Vagina (tissue), 2 donors: ENCODE data around the gene CYRIA. TPM values are rescaled to one million over a fixed set of nuclear protein-coding genes. Genes with fewer than 3 reads are reported as not detected.

Experiments used
- DNase-seq, 2 donors: peaks; one replicate each; pipeline ENCODE4 v3.0.0-alpha.2; 2017; ENCODE audit errors: extremely low spot score in 2 of 2
- H3K27ac ChIP-seq: fragments of 200-600 bp; sonication (generic); one replicate; pipeline ENCODE4 v1.5.1; 2019
- H3K27me3 ChIP-seq: fragments of 200-600 bp; sonication (generic); one replicate; pipeline ENCODE4 v1.5.1; 2019
- H3K36me3 ChIP-seq, 2 donors: fragments of 200-600 bp; sonication (generic); one replicate each; pipeline ENCODE4 v1.5.1; 2017 to 2019
- H3K4me1 ChIP-seq: fragments of 200-600 bp; sonication (generic); one replicate; pipeline ENCODE4 v1.5.1; 2019
- H3K4me3 ChIP-seq, 2 donors: fragments of 200-600 bp; sonication (generic); 1 replicate in 1 of 2; 2 replicates in 1 of 2; pipeline ENCODE4 v1.5.1; 2016 to 2019
- H3K9me3 ChIP-seq: fragments of 200-600 bp; sonication (generic); one replicate; pipeline ENCODE4 v1.5.1; 2019
- CTCF ChIP-seq, 3 experiments: fragments of 450-650 bp in 2 of 3; fragments of 200-600 bp in 1 of 3; sonication (generic) in 1 of 3; IDR thresholded peaks; one replicate each; pipeline ENCODE4 v1.5.1; 2017 to 2019; ENCODE audit warnings: antibody characterized with exemption in 3 of 3, mild to moderate bottlenecking in 2 of 3, moderate library complexity in 2 of 3
- POLR2A ChIP-seq, 2 donors: fragments of 450-650 bp; IDR thresholded peaks; one replicate each; pipeline ENCODE4 v1.6.1; 2017; ENCODE audit warnings: antibody characterized with exemption in 2 of 2, mild to moderate bottlenecking in 2 of 2, moderate library complexity in 2 of 2
- POLR2AphosphoS5 ChIP-seq, 2 donors: sonication (generic); formaldehyde crosslinking; IDR thresholded peaks; one replicate each; pipeline ENCODE4 v1.9.0; 2017; ENCODE audit warnings: antibody characterized with exemption in 2 of 2, mild to moderate bottlenecking in 2 of 2, low read depth in 1 of 2; ENCODE audit not compliant: insufficient read depth in 1 of 2
- intact Hi-C: fragments of 100-400 bp; cut with DNase I; formaldehyde crosslinking; loops from one replicate; pipeline ENCODE4 v1.15.1; 2023
- total RNA-seq: library from RNA; depleted of rRNA; stranded (reverse); fragments of >200 nt; gene quantifications from one replicate; pipeline ENCODE4 v1.2.3, GENCODE V29; 2016

CYRIA gene
- total RNA-seq, 1 donor from 2014 or later, result 12.5 TPM

- H3K4me3 ChIP-seq, result no peak overlapping the region
- H3K9me3 ChIP-seq, result no peaks in the 10 kb centered on the region
- H3K36me3 ChIP-seq, result no peaks in the 10 kb centered on the region
- no peak overlapping the region for H3K27ac ChIP-seq
- TF ChIP-seq POLR2AphosphoS5 (IDR thresholded peaks at IDR 0.05; ENCODE audit: insufficient read depth in 1 of 2, low read depth in 1 of 2) (no peak), CTCF (IDR thresholded peaks at IDR 0.05) (no peak), POLR2A (IDR thresholded peaks at IDR 0.05) (no peak)
- no peaks in the 10 kb centered on the region for H3K27me3 ChIP-seq
- intact Hi-C loops, result no loop called here
- H3K4me1 ChIP-seq, result no peaks in the 10 kb centered on the region
- no peak for DNase-seq
Measured at GRCh38 chr2:16700551-16701259, 35.1 kb upstream of the CYRIA start.

GRCh38 chr2:16693854-16694253, 28.2 kb upstream of the CYRIA start:
- TF ChIP-seq POLR2AphosphoS5 (IDR thresholded peaks at IDR 0.05; ENCODE audit: insufficient read depth in 1 of 2, low read depth in 1 of 2) (no peak), POLR2A (IDR thresholded peaks at IDR 0.05) (no peak), CTCF (IDR thresholded peaks at IDR 0.05) (no peak)
- no peaks in the 10 kb centered on the region for H3K36me3 ChIP-seq
- no peak overlapping the region for H3K4me3 ChIP-seq
- DNase-seq, result no peak
- no peaks in the 10 kb centered on the region for H3K27me3 ChIP-seq
- no peaks in the 10 kb centered on the region for H3K4me1 ChIP-seq
- H3K9me3 ChIP-seq, result no peaks in the 10 kb centered on the region
- no peak overlapping the region for H3K27ac ChIP-seq
- intact Hi-C loops, result no loop called here

GRCh38 chr2:16691261-16691660, 25.6 kb upstream of the CYRIA start:
- no peaks in the 10 kb centered on the region for H3K27me3 ChIP-seq
- DNase-seq, result no peak
- H3K4me1 ChIP-seq, result no peaks in the 10 kb centered on the region
- no peak overlapping the region for H3K4me3 ChIP-seq
- intact Hi-C loops, result no loop called here
- H3K9me3 ChIP-seq, result no peaks in the 10 kb centered on the region
- no peak overlapping the region for H3K27ac ChIP-seq
- H3K36me3 ChIP-seq, result no peaks in the 10 kb centered on the region
- TF ChIP-seq CTCF (IDR thresholded peaks at IDR 0.05) (no peak), POLR2A (IDR thresholded peaks at IDR 0.05) (no peak), POLR2AphosphoS5 (IDR thresholded peaks at IDR 0.05; ENCODE audit: insufficient read depth in 1 of 2, low read depth in 1 of 2) (no peak)

- TF ChIP-seq CTCF (IDR thresholded peaks at IDR 0.05) (no peak), POLR2AphosphoS5 (IDR thresholded peaks at IDR 0.05; ENCODE audit: insufficient read depth in 1 of 2, low read depth in 1 of 2) (no peak), POLR2A (IDR thresholded peaks at IDR 0.05) (no peak)
- no peak overlapping the region for H3K27ac ChIP-seq
- H3K27me3 ChIP-seq, result no peaks in the 10 kb centered on the region
- no peaks in the 10 kb centered on the region for H3K9me3 ChIP-seq
- intact Hi-C loops, result no loop called here
- H3K36me3 ChIP-seq, result no peaks in the 10 kb centered on the region
- no peaks in the 10 kb centered on the region for H3K4me1 ChIP-seq
- no peak for DNase-seq
- no peak overlapping the region for H3K4me3 ChIP-seq
Measured at GRCh38 chr2:16687955-16688354, 22.3 kb upstream of the CYRIA start.

GRCh38 chr2:16687222-16687621, 21.6 kb upstream of the CYRIA start:
- Histone ChIP-seq H3K9me3 (no peaks in the 10 kb centered on the region), H3K36me3 (no peaks in the 10 kb centered on the region), H3K4me1 (no peaks in the 10 kb centered on the region), H3K4me3 (no peak overlapping the region), H3K27ac (no peak overlapping the region), H3K27me3 (no peaks in the 10 kb centered on the region)
- no peak for DNase-seq
- TF ChIP-seq CTCF (IDR thresholded peaks at IDR 0.05) (no peak), POLR2A (IDR thresholded peaks at IDR 0.05) (no peak), POLR2AphosphoS5 (IDR thresholded peaks at IDR 0.05; ENCODE audit: insufficient read depth in 1 of 2, low read depth in 1 of 2) (no peak)
- intact Hi-C loops, result no loop called here
